ENCODE measurements around the gene SLC7A8.

Gene SLC7A8

GRCh38 chr14:23154964-23155587 lies 28.4 kb downstream of the SLC7A8 start:
- no peak for DNase-seq

DNA sequence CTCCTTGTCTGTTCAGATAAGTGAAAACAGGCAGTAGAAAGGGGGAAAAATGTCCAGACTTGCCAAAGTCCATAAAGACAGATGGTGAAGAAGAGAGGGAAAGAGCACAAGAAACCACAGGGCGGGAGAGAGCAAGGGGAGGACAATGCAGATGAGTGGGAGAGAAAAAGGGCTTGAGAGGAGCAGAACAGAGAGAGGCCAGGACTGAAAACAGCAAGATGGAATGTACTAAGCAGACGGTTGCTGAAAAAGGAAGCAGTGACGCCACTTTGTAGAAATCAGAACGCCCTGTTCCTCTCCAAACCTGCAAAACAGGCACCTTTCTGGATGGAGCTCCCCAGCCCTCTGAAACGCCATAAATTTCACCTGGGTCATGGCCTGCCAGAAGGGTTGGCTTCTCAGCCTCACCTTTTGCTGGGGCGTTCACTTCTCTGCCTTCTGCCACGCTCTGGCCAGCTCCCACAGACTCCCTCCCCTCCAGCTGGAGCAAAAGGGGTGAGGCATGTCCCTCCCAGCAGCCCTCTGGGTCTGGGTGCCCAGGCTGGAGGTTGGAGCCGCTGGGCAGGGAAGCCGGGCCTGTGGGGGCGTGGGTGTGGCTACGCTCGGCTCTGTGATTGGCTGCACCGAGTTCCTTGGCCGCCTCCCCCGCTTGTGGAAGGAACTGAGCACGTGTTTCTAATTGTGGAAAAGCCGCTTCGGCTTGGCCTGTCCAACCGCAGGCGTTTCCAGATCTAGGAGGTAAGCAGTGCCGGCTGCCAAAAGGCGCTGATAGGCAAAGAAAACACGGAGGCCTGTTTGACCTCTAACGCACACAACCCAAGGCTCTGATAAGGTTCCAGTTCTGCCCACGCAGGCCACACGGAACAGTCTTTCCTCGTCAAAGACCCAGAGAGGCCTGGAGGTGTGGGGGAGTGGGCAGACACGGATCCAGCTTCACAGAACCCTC lies 29.3 kb downstream of the SLC7A8 start:
- DNase-seq = no peak

DNA sequence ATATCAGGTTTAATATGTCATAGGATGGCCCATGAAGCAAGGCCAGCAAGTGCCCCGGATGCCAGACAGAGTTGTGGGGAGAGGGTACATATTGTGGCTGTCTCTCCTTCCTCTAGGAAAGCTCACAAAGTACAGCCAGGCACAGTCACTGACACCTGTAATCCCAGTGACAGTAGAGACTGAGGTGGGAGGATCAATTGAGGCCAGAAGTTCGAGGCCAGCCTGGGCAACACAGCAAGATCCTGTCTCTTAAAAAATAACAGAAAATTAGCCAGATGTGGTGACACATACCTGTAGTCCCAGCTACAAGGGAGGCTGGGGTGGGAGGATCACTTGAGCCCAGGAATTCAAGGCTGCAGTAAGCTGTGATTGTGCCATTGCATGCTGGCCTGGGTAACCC lies 32.1 kb downstream of the SLC7A8 start:
- no peak for DNase-seq

- DNase-seq = no peak
Measured at GRCh38 chr14:23149745-23150144, 33.7 kb downstream of the SLC7A8 start.

DNA sequence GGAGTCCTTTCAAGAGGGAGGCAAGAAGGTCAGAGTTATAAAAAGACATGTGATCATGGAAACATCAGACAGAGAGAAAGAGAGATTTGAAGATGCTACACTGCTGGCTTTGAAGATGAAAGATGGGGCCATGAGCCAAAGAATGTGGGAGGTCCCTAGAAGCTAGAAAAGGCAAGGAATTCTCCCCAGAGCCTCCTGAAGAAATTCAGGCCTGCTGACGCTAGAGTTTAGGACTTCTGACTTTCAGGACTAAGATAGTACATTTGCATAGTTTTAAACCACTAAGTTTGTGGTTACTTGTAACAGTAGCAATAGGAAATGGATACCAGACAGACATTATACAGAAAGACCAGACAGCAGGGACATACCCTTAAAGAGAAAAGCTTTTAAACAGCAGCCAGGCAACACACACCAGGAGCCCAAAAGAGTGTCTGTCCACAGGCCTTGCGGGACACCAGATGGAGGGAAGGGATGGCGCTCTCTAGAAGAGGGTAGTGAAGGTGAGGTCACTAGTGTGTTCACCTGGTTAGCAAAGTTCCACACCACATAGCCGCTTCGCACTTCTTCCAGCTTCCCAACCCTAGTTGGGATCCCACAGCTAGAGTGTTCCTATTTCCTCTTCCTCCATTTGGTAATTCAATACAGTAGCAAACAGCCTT lies 34.7 kb downstream of the SLC7A8 start:
- no peak for DNase-seq

GRCh38 chr14:23147676-23148075 lies 35.8 kb downstream of the SLC7A8 start:
- DNase-seq = no peak

DNA sequence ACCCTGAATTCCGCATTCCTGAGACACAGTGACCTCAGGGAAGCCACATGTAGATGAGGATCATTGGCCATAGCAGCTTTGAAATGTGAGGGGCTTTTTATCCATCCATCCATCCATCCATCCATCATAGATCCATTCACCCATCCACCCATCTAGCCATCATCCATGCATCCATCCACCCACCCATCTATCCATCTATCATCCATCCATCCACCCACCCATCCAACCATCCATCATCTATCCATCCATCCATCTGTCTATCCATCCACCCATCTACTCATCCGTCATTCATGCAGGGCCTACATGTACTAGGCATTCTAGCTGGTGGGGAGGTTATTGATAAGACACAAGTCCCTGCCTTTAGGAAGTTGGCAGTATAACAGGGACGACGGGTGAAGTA lies 36.5 kb downstream of the SLC7A8 start:
- no peak for DNase-seq

- DNase-seq = no peak
Measured at GRCh38 chr14:23146351-23146910, 37.0 kb downstream of the SLC7A8 start.

DNA sequence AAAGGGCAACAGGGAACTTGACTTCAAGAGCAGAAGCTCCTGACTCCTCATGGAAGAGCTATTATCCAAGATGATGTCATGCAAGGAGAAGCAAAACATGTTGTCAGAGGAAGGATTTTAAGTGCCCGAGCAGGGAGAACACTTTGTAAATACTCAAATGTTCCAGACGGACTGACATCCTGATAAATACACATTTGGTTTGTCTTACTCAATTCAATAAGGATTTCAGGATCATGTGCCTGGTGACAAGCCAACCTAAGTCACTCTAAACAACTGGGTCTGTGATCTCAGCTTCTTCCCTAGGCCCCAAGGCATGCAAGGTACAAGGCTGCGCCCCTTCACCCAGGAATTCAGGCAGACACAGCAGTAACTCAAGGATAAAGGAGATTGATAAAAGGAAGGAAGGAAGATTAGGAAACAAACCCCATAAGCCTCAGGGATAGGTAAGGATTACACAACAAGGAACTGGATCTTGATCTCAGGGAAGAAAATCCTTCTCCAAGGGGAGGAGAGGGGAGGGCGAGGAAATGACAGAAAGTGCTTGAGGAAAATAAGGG lies 37.6 kb downstream of the SLC7A8 start:
- no peak for DNase-seq

GRCh38 chr14:23143911-23144310 lies 39.5 kb downstream of the SLC7A8 start:
- DNase-seq = no peak

DNA sequence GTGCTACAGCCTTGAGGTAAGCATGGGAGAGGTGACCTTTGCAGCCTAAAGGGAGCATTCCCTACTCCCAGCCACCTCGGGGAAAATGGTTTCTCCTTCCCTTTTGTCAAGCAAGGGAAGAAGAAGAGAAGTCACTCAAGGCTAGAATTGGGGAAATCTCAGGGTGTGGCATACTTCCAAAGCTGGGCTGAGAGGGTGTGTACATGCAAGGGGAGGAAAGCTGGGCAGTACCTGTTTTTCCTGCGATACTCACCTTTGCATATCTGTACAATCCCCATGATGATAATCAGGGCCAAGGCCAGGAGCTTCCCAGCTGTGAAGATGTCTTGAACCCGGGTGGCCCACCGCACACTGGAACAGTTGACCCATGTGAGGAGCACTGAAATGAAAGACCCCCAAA lies 40.6 kb downstream of the SLC7A8 start:
- DNase-seq = no peak

GRCh38 chr14:23141706-23142444 lies 41.6 kb downstream of the SLC7A8 start:
- no peak for DNase-seq

DNA sequence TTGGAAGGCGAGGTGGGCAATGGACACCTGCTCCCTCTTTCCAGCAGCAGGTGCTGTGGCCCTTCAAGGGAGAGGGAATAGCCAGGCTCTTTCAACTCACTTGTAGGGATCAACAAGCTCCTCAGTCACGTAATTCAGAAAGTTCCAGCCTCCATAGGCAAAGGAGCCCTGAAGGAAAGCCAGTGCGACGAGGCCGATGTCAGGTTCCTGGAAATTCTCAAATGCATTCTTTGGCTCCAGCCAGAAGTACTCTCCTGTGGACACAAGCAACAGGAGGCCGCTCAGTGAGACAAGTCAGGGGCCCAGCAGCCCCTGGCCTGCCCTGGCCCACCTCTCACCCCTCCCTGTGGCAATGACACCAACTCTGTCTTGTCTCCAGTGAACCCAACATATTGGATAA lies 43.1 kb downstream of the SLC7A8 start:
- no peak for DNase-seq

DNA sequence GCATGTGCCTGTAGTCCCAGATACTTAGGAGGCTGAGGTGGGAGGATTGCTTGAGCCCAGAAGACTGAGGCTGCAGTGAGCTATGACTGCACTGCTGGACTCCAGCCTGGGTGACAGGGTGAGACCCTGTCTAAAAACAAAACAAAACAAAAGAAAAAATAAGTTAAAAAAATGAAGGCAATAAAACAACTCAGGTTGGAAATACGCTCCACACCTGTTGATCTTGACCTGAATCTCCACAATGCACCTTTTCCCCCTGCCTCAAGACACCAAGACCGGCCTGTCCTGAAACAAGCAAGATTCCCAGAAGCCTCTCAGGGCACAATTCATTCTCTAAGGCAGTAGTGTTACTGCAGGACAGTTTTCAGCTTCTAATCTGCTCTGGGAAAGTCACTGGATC lies 43.6 kb downstream of the SLC7A8 start:
- no peak for DNase-seq

- DNase-seq = no peak
Measured at GRCh38 chr14:23137813-23138535, 45.5 kb downstream of the SLC7A8 start.

DNA sequence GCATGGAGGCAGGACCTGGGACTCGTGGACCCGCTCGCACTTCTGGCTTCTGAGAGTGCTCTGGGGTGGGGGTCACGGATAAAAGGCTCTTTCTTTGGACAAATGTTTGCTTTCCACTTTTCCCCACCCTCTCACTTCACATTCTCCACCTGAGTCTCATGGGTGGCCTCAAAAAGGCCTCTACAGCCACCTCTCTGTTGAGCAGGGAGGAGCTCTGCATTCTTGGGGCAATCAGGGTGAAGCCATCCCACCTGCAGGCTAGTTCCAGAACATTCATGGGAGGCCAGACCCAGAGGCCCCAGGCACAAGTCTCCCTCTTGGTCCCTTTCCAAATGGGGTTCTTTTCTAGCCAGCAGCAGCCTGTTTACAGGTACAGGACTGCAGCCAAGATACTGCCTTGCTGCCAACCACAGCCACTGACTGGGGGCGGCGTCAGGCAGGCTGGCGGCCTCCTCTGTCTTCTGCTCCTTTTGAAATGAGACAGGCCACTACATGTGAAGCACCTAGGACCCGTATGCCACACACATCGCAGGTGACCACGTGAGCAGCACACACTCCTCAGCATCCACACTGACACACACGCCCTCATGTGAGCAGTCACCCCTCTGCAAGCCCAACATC lies 46.2 kb downstream of the SLC7A8 start:
- DNase-seq = no peak

GRCh38 chr14:23136566-23137133 lies 46.8 kb downstream of the SLC7A8 start:
- DNase-seq = no peak

GRCh38 chr14:23132970-23133369 lies 50.5 kb downstream of the SLC7A8 start:
- DNase-seq = no peak

- no peak for DNase-seq
Measured at GRCh38 chr14:23131482-23131881, 52.0 kb downstream of the SLC7A8 start.

- DNase-seq = no peak
Measured at GRCh38 chr14:23130871-23131270, 52.6 kb downstream of the SLC7A8 start.

DNA sequence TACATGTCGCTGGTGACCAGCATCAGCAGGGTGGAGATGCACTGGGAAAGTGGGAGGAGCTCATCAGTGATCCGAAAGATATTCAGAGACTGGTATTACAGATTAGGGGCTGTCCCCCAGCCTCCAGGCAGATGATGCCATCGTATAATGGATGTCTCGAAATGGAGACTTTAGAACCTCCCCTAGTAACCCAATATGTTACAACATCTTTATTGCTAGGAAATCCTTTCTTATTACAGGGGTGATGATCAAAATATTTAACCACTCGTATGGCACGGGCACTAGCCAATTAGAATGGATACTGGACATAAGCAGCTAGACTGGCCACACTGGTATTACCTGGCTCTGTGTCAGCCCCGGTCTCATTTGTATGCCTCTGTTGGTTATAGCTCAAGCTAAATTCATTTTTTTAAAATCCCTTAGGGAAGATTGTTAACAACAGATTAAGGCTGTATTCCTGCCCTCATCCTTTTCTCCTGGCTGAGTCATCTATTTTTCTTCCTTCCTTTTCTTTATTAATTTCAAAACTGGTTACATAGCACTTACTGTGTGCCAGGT lies 53.6 kb downstream of the SLC7A8 start:
- DNase-seq = no peak
